SHP77 (cell line): ENCODE data around the gene RIMBP2.

Experiments
- DNase-seq, 2 experiments: peaks; one replicate each; lab custom pipeline; 2025; lab: John Stamatoyannopoulos, UW

Gene RIMBP2

GRCh38 chr12:130680451-130680990, 35.6 kb downstream of the RIMBP2 start:
- no peak for DNase-seq

- no peak for DNase-seq
These were observed 38.0 kb downstream of the RIMBP2 start for GRCh38 chr12:130677957-130678558.

- DNase-seq, result no peak
These were observed 40.3 kb downstream of the RIMBP2 start for GRCh38 chr12:130675791-130676190.

- DNase-seq, result no peak
These were observed 41.0 kb downstream of the RIMBP2 start for GRCh38 chr12:130675121-130675520.

GRCh38 chr12:130674676-130675075, 41.4 kb downstream of the RIMBP2 start:
- no peak for DNase-seq

GRCh38 chr12:130673036-130673705, 42.9 kb downstream of the RIMBP2 start:
- DNase-seq, result no peak

- DNase-seq, result no peak
These were observed 43.8 kb downstream of the RIMBP2 start for GRCh38 chr12:130672089-130672820.

GRCh38 chr12:130671556-130671955, 44.5 kb downstream of the RIMBP2 start:
- DNase-seq, result no peak

GRCh38 chr12:130669797-130670196, 46.3 kb downstream of the RIMBP2 start:
- no peak for DNase-seq

GRCh38 chr12:130669205-130669557, 46.9 kb downstream of the RIMBP2 start:
- DNase-seq, result no peak

GRCh38 chr12:130668286-130669204, 47.6 kb downstream of the RIMBP2 start:
- DNase-seq, result peak; percentile 30 to 54

- no peak for DNase-seq
These were observed 48.6 kb downstream of the RIMBP2 start for GRCh38 chr12:130667421-130667960.

- no peak for DNase-seq
These were observed 49.5 kb downstream of the RIMBP2 start for GRCh38 chr12:130666645-130667044.

- DNase-seq, result no peak
These were observed 50.3 kb downstream of the RIMBP2 start for GRCh38 chr12:130665753-130666152.

GRCh38 chr12:130664772-130665171, 51.3 kb downstream of the RIMBP2 start:
- DNase-seq, result peak in 1 of 2 experiments; percentile 28

- no peak for DNase-seq
These were observed 51.8 kb downstream of the RIMBP2 start for GRCh38 chr12:130664252-130664651.

- DNase-seq, result no peak
These were observed 52.6 kb downstream of the RIMBP2 start for GRCh38 chr12:130663514-130663913.

GRCh38 chr12:130661486-130662255, 54.4 kb downstream of the RIMBP2 start:
- DNase-seq, result no peak

- DNase-seq, result no peak
These were observed 55.0 kb downstream of the RIMBP2 start for GRCh38 chr12:130661059-130661458.

- peak; percentile 57 to 62 for DNase-seq
These were observed 57.8 kb downstream of the RIMBP2 start for GRCh38 chr12:130658145-130658911.
